GM21423 (cell line): ENCODE results near the gene AMZ2.
"Not testable (repeated sequence)": the region's sequence is repeated elsewhere in the genome, so short reads cannot be mapped to it uniquely, and the experiment has no call there.

ENCODE experiments used
- ATAC-seq: cut with Tn5 transposase; IDR thresholded peaks from one replicate; pipeline ENCODE4 v1.9.1; 2021; ENCODE audit warnings: mild to moderate bottlenecking, moderate library complexity; ENCODE audit not compliant: unreplicated experiment

AMZ2 gene

DNA sequence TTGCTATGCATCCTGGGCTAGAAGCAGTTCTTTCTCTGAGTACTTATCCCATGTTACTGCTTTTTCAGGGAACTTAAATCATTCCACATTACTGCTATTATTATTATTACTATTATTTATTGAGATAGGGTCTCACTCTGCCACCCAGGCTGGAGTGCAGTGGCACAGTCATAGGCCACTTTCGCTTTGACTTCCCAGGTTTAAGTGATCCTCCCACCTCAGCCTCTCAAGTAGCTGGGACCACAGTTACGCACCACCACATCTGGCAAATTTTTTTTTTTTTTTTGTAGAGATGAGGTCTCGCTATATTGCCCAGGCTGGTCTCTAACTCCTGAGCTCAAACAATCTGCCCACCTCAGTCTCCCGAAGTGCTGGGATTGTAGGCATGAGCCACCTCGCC, 28.4 kb upstream of the AMZ2 start:
- not testable (repeated sequence) for ATAC-seq

- not testable (repeated sequence) for ATAC-seq
These were observed 27.7 kb upstream of the AMZ2 start for GRCh38 chr17:68220186-68220585.

DNA sequence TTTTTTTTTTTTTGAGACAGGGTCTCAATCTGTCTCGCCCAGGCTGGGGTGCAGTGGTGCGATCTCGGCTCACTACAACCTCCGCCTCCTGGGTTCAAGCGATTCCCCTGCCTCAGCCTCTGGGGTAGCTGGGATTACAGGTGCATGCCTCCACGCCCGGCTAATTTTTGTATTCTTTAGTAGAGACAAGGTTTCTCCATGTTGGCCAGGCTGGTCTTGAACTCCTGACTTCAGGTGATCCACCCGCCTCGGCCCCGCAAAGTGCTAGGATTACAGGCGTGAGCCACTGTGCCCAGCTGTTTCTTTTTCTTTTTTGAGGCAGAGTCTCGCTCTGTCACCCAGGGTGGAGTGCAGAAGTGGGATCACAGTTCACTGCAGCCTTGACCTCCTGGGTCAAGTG, 27.1 kb upstream of the AMZ2 start:
- ATAC-seq = not testable (repeated sequence)

DNA sequence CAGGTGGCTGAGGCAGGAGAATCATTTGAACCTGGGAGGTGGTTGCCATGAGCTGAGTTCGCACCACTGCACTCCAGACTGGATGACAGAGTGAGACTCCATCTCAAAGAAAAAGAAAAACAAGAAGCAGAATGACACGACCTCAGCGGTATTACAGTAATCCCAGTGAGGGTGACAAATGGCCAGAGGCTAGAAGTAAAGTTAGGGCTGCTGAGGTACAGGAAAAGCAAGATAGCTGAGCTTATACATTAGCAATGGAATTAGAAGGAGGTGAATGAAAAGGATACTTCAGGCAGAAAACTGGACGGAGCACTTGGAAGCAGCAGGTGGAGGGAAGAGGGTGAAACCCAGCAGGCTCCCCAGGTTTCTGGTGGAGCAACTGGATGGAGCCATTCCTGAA, 26.1 kb upstream of the AMZ2 start:
- ATAC-seq = no peak

DNA sequence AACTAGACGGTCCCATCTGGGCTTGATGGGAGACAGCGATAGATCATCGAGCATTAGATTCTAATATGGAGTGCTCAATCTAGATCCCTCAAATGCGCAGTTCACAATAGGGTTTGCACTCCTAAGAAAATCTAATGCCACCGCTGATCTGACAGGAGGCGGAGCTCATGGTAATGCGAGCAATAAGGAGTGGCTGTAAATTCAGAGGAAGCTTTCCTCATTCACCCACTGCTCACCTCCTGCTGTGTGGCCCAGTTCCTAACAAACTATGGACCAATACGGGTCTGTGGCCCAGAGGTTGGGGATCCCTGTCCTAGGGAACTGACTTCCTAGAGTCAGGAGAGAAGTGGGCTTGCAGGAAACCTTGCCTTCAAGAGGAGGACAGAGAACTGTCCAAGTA, 25.2 kb upstream of the AMZ2 start:
- ATAC-seq = no peak

GRCh38 chr17:68225055-68225454, 22.8 kb upstream of the AMZ2 start:
- not testable (repeated sequence) for ATAC-seq

DNA sequence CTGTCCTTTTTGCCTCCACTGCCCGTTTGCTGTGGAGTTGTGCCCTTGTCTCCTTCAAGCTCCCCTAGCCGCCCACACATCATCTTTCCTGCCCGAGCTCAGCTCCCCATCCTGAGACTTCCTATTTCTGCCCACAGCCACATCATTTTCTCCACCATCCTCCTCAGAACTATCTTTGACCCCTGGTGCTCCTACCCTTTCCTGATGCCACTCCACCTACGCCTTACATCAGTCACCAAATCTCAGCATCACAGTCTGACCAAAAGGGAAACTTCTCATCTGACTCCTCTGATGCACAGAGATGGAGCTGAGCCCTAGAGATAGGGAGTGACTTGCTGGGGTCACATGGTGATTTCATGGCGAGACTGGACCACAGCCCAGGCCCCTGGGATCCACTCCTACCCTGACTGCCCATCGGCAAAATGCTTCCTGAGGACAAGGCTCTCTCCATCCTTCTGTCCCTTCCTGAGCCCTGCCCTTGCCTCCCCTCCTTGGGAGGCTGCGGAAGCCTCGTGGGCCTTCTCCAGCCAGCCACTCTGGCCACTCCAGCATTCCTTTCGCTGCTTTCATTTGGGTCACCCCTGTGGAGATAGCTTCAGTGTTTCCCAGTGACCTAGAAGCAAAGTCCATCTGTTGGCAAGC, 19.7 kb upstream of the AMZ2 start:
- not testable (repeated sequence) for ATAC-seq

- ATAC-seq = no peak
These were observed 18.8 kb upstream of the AMZ2 start for GRCh38 chr17:68228817-68229570.

DNA sequence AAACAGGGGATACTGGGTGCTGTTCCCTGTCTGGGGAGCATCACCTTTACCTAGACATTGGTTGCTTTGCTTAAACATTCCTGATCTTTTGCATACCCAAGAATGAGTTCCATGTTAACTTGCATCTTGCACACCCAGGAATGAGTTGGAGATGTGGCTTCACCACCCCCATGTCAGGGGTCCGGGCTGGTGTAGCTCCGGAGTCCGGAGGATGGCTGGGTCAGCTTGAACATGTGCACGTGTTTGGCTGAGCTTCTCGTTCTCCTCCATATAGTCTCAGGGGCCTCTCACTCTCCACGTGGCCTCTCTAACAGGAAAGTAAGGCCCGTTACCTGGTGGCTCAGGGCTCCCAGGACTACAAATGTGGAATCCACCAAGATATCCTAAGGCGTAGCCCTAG, 18.2 kb upstream of the AMZ2 start:
- ATAC-seq = no peak

- not testable (repeated sequence) for ATAC-seq
These were observed 16.7 kb upstream of the AMZ2 start for GRCh38 chr17:68231131-68231530.

- no peak for ATAC-seq
These were observed 16.3 kb upstream of the AMZ2 start for GRCh38 chr17:68231541-68231940.

DNA sequence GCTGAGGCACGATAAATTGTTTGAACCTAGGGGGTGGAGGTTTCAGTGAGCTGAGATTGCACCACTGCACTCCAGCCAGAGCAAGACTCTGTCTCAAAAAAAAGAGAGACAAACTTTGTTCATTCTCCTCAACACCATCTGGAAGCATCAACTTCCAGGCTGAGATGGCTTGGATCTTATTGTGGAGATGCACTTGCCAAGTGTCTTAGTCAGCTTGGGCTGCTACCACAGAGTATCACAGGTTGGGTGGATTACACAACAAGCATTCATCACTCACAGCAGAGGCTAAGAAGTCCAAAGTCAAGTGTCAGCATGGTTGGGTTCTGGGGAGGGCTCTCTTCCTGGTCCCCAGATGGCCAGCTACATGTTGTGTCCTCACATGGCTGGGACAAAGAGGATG, 15.1 kb upstream of the AMZ2 start:
- not testable (repeated sequence) for ATAC-seq

GRCh38 chr17:68234726-68235335, 13.0 kb upstream of the AMZ2 start:
- peak; percentile 38 for ATAC-seq

DNA sequence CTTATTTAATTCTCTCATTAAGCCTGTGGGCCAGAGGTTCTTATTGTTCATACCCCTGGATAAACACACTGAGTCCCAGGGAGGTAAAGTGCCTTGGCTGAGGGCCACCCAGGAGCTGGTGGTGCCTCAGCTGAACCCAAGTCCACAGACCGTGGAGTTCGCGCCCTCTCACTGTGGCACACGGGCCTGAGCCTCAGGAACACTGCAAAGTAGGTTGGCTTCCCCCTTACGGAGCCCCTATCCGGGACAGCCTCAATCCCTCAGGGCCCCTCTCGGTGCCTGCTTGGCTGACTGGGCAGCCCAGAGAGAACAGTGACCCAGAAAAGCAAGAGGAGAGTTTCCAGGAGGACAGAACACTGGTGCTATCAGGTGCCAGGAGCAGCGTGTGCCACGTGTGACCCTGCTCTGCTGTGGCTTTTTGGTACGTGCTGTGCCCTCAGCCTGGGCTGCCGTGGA, 12.5 kb upstream of the AMZ2 start:
- ATAC-seq = not testable (repeated sequence)

GRCh38 chr17:68237369-68238163, 10.3 kb upstream of the AMZ2 start:
- ATAC-seq = peak; percentile 66

DNA sequence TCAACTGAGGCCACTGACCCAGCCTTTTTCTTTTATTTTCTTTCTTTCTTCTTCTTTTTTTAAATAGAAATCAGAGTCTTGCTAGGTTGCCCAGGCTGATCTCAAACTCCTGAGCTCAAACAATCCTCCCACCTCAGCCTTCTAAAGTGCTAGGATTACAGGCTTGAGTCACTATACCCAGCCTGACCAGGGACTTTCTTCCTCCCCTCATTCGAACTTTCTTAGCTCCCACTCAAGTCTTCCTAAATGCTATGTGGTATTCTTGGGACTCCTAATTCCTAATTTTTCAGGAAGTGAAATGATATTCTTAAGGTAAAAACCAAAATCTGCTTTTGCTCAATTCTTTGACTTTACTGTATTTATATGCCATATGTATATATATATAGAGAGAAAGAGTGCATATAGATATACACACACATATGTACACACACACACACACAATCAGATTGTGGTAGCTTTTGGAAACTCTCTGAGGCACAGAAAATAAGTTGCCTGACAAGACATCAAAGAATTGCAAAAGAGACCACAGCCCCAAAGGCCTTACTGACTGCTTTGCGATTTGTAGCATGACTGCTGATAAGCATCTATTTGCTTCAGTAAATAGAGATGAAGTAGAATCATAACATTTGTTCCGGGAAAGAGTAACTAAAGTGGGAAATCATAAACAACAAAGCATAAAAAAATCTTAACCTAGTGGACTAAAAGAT, 9.5 kb upstream of the AMZ2 start:
- peak; percentile 1 for ATAC-seq

DNA sequence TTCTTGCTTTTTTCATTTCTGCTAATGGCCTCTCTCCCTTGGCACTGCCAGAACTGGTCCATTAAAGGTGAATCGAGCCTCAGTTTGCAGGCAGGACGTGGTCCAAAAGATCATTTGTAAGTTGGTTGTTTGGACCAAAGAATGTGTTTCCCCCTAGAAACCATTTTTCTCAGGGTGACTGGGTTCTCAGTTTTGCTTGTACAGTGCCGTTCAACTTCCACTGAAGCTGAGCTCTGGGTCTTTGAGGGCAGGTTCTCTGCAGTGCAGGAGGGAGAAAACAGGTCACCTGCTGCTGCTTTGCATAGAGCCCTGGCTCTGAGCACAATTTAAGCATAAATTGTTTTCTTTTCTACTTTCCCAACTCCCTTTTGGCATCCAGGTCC, 9.0 kb upstream of the AMZ2 start:
- no peak for ATAC-seq

DNA sequence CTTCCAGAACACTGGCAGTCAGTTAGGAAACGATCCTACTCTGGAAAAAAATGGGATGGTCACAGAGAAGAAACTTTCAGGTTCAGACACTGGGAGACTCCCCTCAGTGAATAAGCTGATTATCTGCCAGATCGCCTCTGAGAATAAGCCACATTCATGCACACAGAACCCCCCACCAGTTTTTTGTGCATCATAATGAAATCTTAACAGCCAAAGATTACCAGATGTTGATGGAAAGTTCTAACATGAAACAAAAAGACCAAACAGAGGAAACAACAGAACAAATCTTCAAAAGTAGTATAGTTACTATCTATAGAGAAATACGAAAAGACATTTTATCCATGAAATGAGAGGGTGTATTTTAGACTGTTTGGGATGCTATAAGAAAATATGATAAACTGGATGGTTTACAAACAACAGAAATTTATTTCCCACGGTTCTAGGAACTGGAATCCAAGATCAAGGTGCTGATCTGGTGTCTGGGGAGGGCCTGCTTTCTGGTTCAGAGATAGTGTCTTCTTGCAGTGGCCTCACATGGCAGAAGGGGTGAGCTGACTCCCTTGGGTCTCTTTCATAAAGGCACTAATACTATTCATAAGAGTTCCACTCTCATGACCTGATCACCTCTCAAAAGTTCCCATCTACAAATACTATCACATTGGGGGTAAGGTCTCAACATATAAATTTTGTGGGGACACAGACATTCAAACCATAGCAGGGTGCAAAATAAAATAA, 8.0 kb upstream of the AMZ2 start:
- no peak for ATAC-seq

DNA sequence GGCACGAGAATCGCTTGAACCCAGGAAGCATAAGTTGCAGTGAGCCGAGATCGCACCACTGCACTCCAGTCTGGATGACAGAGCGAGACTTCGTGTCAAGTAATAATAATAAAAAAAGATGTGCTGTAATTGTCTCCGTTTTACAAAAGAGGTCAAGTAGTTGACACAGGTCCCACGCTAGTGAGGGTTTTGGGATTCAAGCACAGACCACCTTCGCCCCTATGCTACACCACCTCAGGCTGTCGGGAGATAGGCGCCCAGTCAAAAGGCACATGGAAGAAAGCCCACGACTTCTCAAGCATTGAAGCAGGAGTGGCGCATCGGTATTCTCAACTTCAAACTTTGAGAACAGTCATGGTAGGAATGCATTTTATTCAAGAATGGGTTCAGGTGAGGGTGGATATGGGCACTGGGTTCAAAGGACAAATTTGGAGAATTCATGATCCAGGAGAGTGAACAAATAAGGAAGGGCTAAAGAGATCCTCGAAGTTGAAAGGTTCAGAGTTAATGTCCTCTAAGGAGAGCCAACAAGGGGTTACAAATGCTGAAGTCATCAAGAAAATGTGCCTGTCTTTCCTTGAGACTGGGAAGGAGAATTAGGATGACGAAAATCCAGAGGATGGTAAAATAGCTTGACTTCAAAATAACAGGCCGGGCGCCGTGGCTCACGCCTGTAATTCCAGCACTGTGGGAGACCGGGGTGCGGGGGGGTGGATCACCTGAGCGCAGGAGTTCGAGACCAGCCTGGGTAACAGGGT, 1.4 kb upstream of the AMZ2 start:
- no peak for ATAC-seq
